BJ (cell line): ENCODE data around the gene SMU1. TPM values are rescaled to one million over a fixed set of nuclear protein-coding genes. Genes with fewer than 3 reads are reported as not detected.

ENCODE experiments used
- CTCF ChIA-PET: fragments of 350-600 bp; formaldehyde crosslinking; extraction: SDS; loops from one replicate; lab custom pipeline; 2021; ENCODE audit warnings: antibody characterized with exemption, inconsistent platforms; lab: Yijun Ruan, JAX
- POLR2A ChIA-PET: fragments of 300-600 bp; sonication (Branson Sonifier 250); formaldehyde crosslinking; extraction: SDS; loops from one replicate; lab custom pipeline; 2021; ENCODE audit warnings: antibody characterized with exemption; lab: Charles Lee
- DNase-seq: peaks from one replicate; pipeline ENCODE4 v3.0.0-alpha.2; 2011; ENCODE audit warnings: low read depth
- H3K27me3 ChIP-seq: 2 replicates; pipeline ENCODE4 v1.6.0; 2011; ENCODE audit warnings: low read length; ENCODE audit not compliant: control insufficient read depth, insufficient read depth
- H3K36me3 ChIP-seq: 2 replicates; pipeline ENCODE4 v1.5.1; 2011; ENCODE audit warnings: low read length; ENCODE audit not compliant: control insufficient read depth, insufficient read depth
- H3K4me3 ChIP-seq: 2 replicates; pipeline ENCODE4 v1.5.1; 2011; ENCODE audit warnings: low read depth, mild to moderate bottlenecking, control low read depth, low read length
- CTCF ChIP-seq: IDR thresholded peaks from 2 replicates; pipeline ENCODE4 v1.5.1; 2011; ENCODE audit warnings: low read depth, mild to moderate bottlenecking, control low read depth, inconsistent platforms, low read length, moderate library complexity; ENCODE audit not compliant: insufficient read depth
- polyA plus RNA-seq: library from polyadenylated mRNA; depleted of rRNA; stranded (reverse); fragments of >200 nt; gene quantifications from 2 replicates; pipeline ENCODE4 v1.2.3, GENCODE V29; 2011

Gene SMU1
- polyA plus RNA-seq, 1 experiment, result 9.9 TPM

DNA sequence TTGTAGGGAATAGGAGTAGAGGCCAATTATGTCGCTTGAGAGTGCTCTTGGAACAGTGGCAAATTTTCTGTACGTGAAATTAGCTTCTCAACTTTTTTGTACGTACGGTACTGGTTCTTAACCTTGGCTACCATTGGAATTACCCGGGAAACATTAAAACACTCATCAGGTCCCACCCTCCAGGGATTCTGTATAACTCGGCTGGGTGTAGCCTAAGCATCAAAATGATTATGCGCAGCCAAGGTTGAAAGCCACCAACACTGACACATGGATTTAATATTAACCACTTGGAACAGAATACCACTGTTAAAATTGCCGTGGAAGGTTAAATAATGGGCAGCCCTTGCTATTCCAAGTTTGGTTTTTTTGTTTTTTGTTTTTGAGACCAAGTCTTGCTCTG is 34.0 kb downstream of the SMU1 start:
- H3K36me3 ChIP-seq, result peaks cover 9% of the 10 kb centered on the region
- TF ChIP-seq CTCF, result no peak
- ChIA-PET POLR2A (no interaction called here), CTCF (no interaction called here)
- H3K27me3 ChIP-seq, result no peaks in the 10 kb centered on the region
- no peak for DNase-seq
- no peak overlapping the region for H3K4me3 ChIP-seq

- DNase-seq, result no peak
- peaks cover 12% of the 10 kb centered on the region for H3K36me3 ChIP-seq
- no peak overlapping the region for H3K4me3 ChIP-seq
- CTCF ChIA-PET, result no interaction called here
- no peaks in the 10 kb centered on the region for H3K27me3 ChIP-seq
- POLR2A ChIA-PET, result no interaction called here
- TF ChIP-seq CTCF, result no peak
Observed at GRCh38 chr9:33041432-33042188, 34.9 kb downstream of the SMU1 start.

- no peaks in the 10 kb centered on the region for H3K27me3 ChIP-seq
- peaks cover 17% of the 10 kb centered on the region for H3K36me3 ChIP-seq
- DNase-seq, result no peak
- POLR2A ChIA-PET, result no interaction called here
- no peak for TF ChIP-seq CTCF
- no peak overlapping the region for H3K4me3 ChIP-seq
- CTCF ChIA-PET, result no interaction called here
Observed at GRCh38 chr9:33040792-33041431, 35.6 kb downstream of the SMU1 start.

GRCh38 chr9:33032865-33033264 is 43.6 kb downstream of the SMU1 start:
- ChIA-PET POLR2A (no interaction called here), CTCF (interaction anchor here (1.0 kb wide), 1 partner anchor 12 kb away, joined by 3 read pairs; no protein-coding TSS in a partner anchor)
- H3K27me3 ChIP-seq, result no peaks in the 10 kb centered on the region
- DNase-seq, result no peak
- no peak for TF ChIP-seq CTCF
- no peak overlapping the region for H3K4me3 ChIP-seq
- H3K36me3 ChIP-seq, result peaks cover 20% of the 10 kb centered on the region

DNA sequence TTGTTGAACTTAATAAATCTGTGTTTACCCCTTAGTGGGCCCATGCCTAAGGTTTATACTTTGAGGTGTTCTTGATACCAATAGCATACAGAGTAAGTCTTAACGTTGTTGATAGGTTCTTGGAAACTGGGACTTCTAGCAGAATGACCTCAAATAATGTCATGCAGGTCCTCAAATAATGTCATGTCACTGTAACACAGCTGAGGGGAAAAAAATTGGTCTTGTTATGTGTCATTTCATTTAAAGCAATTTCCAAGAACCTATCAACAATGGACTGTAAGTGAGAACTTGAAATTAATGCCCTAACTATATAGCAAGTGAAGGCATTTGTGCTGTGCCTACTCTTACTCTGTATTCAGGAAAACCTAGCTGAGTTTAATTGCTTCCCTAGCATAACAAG is 44.2 kb downstream of the SMU1 start:
- POLR2A ChIA-PET, result no interaction called here
- no peak for TF ChIP-seq CTCF
- no peak for DNase-seq
- no peak overlapping the region for H3K4me3 ChIP-seq
- CTCF ChIA-PET, result interaction anchor here (1.0 kb wide), 1 partner anchor 12 kb away, joined by 3 read pairs; no protein-coding TSS in a partner anchor
- peaks cover 19% of the 10 kb centered on the region for H3K36me3 ChIP-seq
- no peaks in the 10 kb centered on the region for H3K27me3 ChIP-seq
